Astrocyte (in vitro differentiated cells and primary cell): ENCODE data around the gene ACIN1. TPM values are rescaled to one million over a fixed set of nuclear protein-coding genes. Genes with fewer than 3 reads are reported as not detected.

ENCODE experiments used
- DNase-seq: peaks from one replicate; pipeline ENCODE4 v3.0.0-alpha.2; 2010; ENCODE audit warnings: low read depth
- FAIRE-seq: peaks from 2 replicates; lab custom pipeline; 2011; peaks lifted over from hg19 to GRCh38; lab: Jason Lieb, UNC
- H2AFZ ChIP-seq: 2 replicates; pipeline ENCODE4 v1.6.0; 2012; ENCODE audit warnings: low read depth, low read length, inconsistent platforms
- H3K27ac ChIP-seq: 2 replicates; pipeline ENCODE4 v1.5.1; 2011; ENCODE audit warnings: low read depth, low read length, inconsistent platforms
- H3K27me3 ChIP-seq: 2 replicates; pipeline ENCODE4 v1.6.0; 2011; ENCODE audit warnings: low read length, inconsistent platforms; ENCODE audit not compliant: insufficient read depth
- H3K36me3 ChIP-seq: 2 replicates; pipeline ENCODE4 v1.5.1; 2011; ENCODE audit warnings: low read length, inconsistent platforms; ENCODE audit not compliant: insufficient read depth
- H3K4me1 ChIP-seq: 2 replicates; pipeline ENCODE4 v1.5.1; 2011; ENCODE audit warnings: low read length, inconsistent platforms; ENCODE audit not compliant: insufficient read depth
- H3K4me2 ChIP-seq: 2 replicates; pipeline ENCODE4 v1.6.0; 2012; ENCODE audit warnings: low read length, inconsistent platforms
- H3K4me3 ChIP-seq: 2 replicates; pipeline ENCODE4 v1.5.1; 2011; ENCODE audit warnings: low read depth, mild to moderate bottlenecking, low read length, inconsistent platforms; ENCODE audit not compliant: insufficient read depth
- H3K79me2 ChIP-seq: 2 replicates; pipeline ENCODE4 v1.6.0; 2012; ENCODE audit warnings: mild to moderate bottlenecking, low read length, inconsistent platforms; ENCODE audit not compliant: insufficient read depth
- H3K9ac ChIP-seq: 2 replicates; pipeline ENCODE4 v1.6.0; 2012; ENCODE audit warnings: mild to moderate bottlenecking, low read length, inconsistent platforms
- H3K9me3 ChIP-seq: 2 replicates; pipeline ENCODE4 v1.5.1; 2012; ENCODE audit warnings: low read depth, mild to moderate bottlenecking, low read length, inconsistent platforms; ENCODE audit not compliant: insufficient read depth
- H4K20me1 ChIP-seq: 2 replicates; pipeline ENCODE4 v1.6.0; 2012; ENCODE audit warnings: low read length, inconsistent platforms; ENCODE audit not compliant: insufficient read depth
- H3K27ac Mint-ChIP-seq: one replicate; pipeline ENCODE4 v1.8.0; 2021; ENCODE audit warnings: mild to moderate bottlenecking, mixed read lengths; ENCODE audit not compliant: unreplicated experiment
- H3K27me3 Mint-ChIP-seq: one replicate; pipeline ENCODE4 v1.8.0; 2021; ENCODE audit warnings: low read depth, mixed read lengths; ENCODE audit not compliant: unreplicated experiment
- H3K36me3 Mint-ChIP-seq: one replicate; pipeline ENCODE4 v1.8.0; 2021; ENCODE audit warnings: low read depth, mixed read lengths; ENCODE audit not compliant: unreplicated experiment
- H3K4me1 Mint-ChIP-seq: one replicate; pipeline ENCODE4 v1.8.0; 2021; ENCODE audit warnings: low read depth, mixed read lengths; ENCODE audit not compliant: unreplicated experiment
- H3K4me3 Mint-ChIP-seq: one replicate; pipeline ENCODE4 v1.8.0; 2021; ENCODE audit warnings: mild to moderate bottlenecking, moderate library complexity, mixed read lengths; ENCODE audit not compliant: unreplicated experiment
- H3K9me3 Mint-ChIP-seq: one replicate; pipeline ENCODE4 v1.8.0; 2021; ENCODE audit warnings: mild to moderate bottlenecking, mixed read lengths; ENCODE audit not compliant: unreplicated experiment
- EZH2 ChIP-seq: IDR thresholded peaks from 2 replicates; pipeline ENCODE4 v1.6.1; 2012; ENCODE audit warnings: mild to moderate bottlenecking, low read length, inconsistent platforms; ENCODE audit not compliant: insufficient read depth
- total RNA-seq: library from RNA; stranded (reverse); gene quantifications from 2 replicates; pipeline ENCODE4 v1.2.1, GENCODE V29; 2021
- TF ChIP-seq, protein P1 (sequence below): IDR thresholded peaks from 2 replicates; pipeline ENCODE4 v1.5.1; 2011; ENCODE audit warnings: low read depth, mild to moderate bottlenecking, inconsistent platforms, low read length, moderate library complexity; ENCODE audit not compliant: insufficient read depth

Gene ACIN1
- total RNA-seq, 1 donor from 2014 or later = 208 TPM

DNA sequence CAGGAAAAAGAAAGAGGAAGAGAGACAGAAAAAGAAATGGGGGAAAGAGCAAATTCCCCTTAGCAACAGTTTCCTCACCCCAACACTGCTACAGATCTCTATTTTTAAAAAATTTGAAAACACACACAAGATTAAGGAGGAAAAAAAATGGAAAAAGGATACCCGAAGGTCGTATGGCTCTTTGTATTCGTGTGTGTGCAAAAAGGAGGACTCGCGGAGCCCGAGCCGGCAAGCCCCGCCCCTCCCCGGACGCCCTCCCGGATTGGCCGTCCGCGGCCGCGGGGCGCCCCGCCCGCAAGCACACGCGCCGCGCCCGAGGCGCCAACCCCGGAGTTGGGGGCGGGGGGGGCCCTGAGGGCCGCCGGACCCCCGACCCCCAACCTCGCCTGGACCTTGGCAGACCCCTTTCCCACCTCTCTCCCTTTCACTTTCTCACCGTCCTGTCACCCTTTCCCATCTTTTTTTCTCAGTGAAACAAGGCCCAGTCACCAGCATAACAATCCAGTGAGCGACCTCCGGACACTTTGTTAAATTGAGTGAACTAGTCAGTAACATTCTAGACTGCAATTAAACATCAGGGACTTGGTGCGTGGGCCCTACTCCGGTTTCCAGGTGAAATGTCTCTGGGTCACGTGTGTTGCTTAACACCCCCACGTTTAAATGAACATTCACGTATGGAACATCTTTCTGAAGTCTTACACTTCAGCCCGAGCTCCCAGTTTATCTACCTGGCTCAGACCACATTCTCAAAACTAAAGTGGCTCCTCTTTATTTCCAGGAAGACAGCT is 84.8 kb downstream of the ACIN1 start, which contains the start of gene C14orf93:
C14orf93 (minus strand) TSS at position 205 of the 788 bp plus-strand sequence. CDS start 11,120 bp downstream, outside the sequence.
- peaks cover 8% of the 10 kb centered on the region for H3K4me1 Mint-ChIP-seq
- H3K4me1 ChIP-seq = peaks cover 22% of the 10 kb centered on the region
- H3K79me2 ChIP-seq = no peaks in the 10 kb centered on the region
- peak within 1 kb of the TSS; percentile 91 for H3K4me2 ChIP-seq
- peak within 1 kb of the TSS; percentile 43 for H3K27ac Mint-ChIP-seq
- H2AFZ ChIP-seq = peak within 1 kb of the TSS; percentile 97
- peak within 1 kb of the TSS; percentile 83 for H3K9ac ChIP-seq
- TF ChIP-seq EZH2 = no peak
- TF ChIP-seq, protein P1, sequence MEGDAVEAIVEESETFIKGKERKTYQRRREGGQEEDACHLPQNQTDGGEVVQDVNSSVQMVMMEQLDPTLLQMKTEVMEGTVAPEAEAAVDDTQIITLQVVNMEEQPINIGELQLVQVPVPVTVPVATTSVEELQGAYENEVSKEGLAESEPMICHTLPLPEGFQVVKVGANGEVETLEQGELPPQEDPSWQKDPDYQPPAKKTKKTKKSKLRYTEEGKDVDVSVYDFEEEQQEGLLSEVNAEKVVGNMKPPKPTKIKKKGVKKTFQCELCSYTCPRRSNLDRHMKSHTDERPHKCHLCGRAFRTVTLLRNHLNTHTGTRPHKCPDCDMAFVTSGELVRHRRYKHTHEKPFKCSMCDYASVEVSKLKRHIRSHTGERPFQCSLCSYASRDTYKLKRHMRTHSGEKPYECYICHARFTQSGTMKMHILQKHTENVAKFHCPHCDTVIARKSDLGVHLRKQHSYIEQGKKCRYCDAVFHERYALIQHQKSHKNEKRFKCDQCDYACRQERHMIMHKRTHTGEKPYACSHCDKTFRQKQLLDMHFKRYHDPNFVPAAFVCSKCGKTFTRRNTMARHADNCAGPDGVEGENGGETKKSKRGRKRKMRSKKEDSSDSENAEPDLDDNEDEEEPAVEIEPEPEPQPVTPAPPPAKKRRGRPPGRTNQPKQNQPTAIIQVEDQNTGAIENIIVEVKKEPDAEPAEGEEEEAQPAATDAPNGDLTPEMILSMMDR = no peak
- H3K36me3 ChIP-seq = no peaks in the 10 kb centered on the region
- peak within 1 kb of the TSS; percentile 67 for H3K4me3 ChIP-seq
- no peaks in the 10 kb centered on the region for H4K20me1 ChIP-seq
- H3K4me3 Mint-ChIP-seq = peak within 1 kb of the TSS; percentile 86
- H3K27ac ChIP-seq = peak within 1 kb of the TSS; percentile 34
- H3K9me3 ChIP-seq = no peaks in the 10 kb centered on the region
- no peaks in the 10 kb centered on the region for H3K9me3 Mint-ChIP-seq
- H3K27me3 Mint-ChIP-seq = no peaks in the 10 kb centered on the region
- no peaks in the 10 kb centered on the region for H3K27me3 ChIP-seq
- DNase-seq (peak; percentile 16), FAIRE-seq (no peak)
- no peaks in the 10 kb centered on the region for H3K36me3 Mint-ChIP-seq

DNA sequence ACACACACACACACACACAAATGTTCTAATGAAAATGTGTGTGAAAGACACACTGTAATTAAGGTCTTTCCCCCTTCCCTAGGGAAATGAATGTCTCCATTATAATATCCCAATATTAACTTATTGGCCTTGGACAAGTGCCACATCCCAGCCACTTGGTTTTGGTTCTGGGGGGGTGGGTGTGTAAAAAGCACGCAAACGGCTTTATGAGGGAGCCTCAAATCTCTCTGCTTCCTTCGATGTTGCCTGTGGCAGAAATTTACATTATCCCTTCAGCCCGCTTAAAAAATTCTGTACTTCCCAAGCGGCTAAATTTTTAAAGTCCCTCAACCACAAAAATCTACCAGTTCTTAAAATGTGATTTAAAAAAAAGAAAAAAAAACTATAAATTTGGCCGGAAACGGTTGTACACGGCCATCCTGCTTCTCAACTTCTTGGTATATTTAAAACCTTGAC is 85.4 kb downstream of the ACIN1 start:
- H3K36me3 Mint-ChIP-seq = no peaks in the 10 kb centered on the region
- peak overlapping the region; percentile 86 for H3K4me3 Mint-ChIP-seq
- H3K9me3 Mint-ChIP-seq = no peaks in the 10 kb centered on the region
- no peaks in the 10 kb centered on the region for H3K36me3 ChIP-seq
- H4K20me1 ChIP-seq = no peaks in the 10 kb centered on the region
- H3K27me3 Mint-ChIP-seq = no peaks in the 10 kb centered on the region
- peak overlapping the region; percentile 97 for H2AFZ ChIP-seq
- H3K27me3 ChIP-seq = no peaks in the 10 kb centered on the region
- no peaks in the 10 kb centered on the region for H3K79me2 ChIP-seq
- peak overlapping the region; percentile 83 for H3K9ac ChIP-seq
- peak overlapping the region; percentile 67 for H3K4me3 ChIP-seq
- H3K27ac ChIP-seq = peak overlapping the region; percentile 34
- no peak overlapping the region for H3K27ac Mint-ChIP-seq
- H3K4me1 Mint-ChIP-seq = peaks cover 8% of the 10 kb centered on the region
- DNase-seq (no peak), FAIRE-seq (no peak)
- H3K4me1 ChIP-seq = peaks cover 22% of the 10 kb centered on the region
- TF ChIP-seq EZH2 = no peak
- TF ChIP-seq, protein P1 = no peak
- H3K4me2 ChIP-seq = peak overlapping the region; percentile 91
- no peaks in the 10 kb centered on the region for H3K9me3 ChIP-seq

DNA sequence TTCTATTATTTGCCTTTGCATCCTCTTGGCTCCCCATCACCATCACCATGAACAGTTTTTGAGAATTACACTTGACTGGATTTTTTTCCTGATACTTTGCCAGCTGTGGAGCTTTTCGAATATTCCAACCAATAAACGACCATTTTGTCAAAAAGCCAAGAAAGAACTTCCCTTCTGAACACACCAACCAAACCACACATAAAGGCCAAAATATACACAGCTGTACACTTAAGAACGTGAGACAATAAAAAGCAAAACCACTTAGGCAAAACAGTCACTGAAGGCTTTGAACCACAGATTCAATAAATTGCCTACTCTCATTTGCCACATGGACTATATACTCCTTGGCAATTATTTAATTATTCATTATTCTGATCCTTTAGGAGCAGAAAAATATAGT is 86.1 kb downstream of the ACIN1 start:
- no peaks in the 10 kb centered on the region for H3K79me2 ChIP-seq
- H3K4me2 ChIP-seq = no peak overlapping the region
- no peaks in the 10 kb centered on the region for H3K9me3 Mint-ChIP-seq
- FAIRE-seq (no peak), DNase-seq (no peak)
- no peaks in the 10 kb centered on the region for H3K27me3 Mint-ChIP-seq
- H3K9me3 ChIP-seq = no peaks in the 10 kb centered on the region
- no peaks in the 10 kb centered on the region for H3K36me3 Mint-ChIP-seq
- H3K4me1 ChIP-seq = peaks cover 22% of the 10 kb centered on the region
- no peaks in the 10 kb centered on the region for H3K36me3 ChIP-seq
- H4K20me1 ChIP-seq = no peaks in the 10 kb centered on the region
- H3K27ac Mint-ChIP-seq = no peak overlapping the region
- H3K9ac ChIP-seq = no peak overlapping the region
- TF ChIP-seq, protein P1 = no peak
- no peak for TF ChIP-seq EZH2
- H3K27me3 ChIP-seq = no peaks in the 10 kb centered on the region
- peaks cover 8% of the 10 kb centered on the region for H3K4me1 Mint-ChIP-seq
- H2AFZ ChIP-seq = no peak overlapping the region
- no peak overlapping the region for H3K27ac ChIP-seq
- peak overlapping the region; percentile 40 for H3K4me3 Mint-ChIP-seq
- H3K4me3 ChIP-seq = no peak overlapping the region
